ENCODE data around the gene RPP25L. TPM values are rescaled to one million over a fixed set of nuclear protein-coding genes. Genes with fewer than 3 reads are reported as not detected.

Gene RPP25L
- total and polyA plus RNA-seq, 9 of the 15 experiments (the other 6 are each of a cell fraction or from before 2014, with no cell fraction given), result 16.3 to 43.7 (median 29.0) TPM

- Histone ChIP-seq H3K9me1 (ENCODE audit: control insufficient read depth, insufficient read depth, low read length) (no peaks in the 10 kb centered on the region), H3K9ac (ENCODE audit: insufficient read depth in 1 of 2, low read depth in 2 of 2, low read length in 2 of 2) (peak within 1 kb of the TSS; percentile 73 to 96), H2AFZ (ENCODE audit: low read depth, low read length) (peak within 1 kb of the TSS; percentile 92), H3K36me3 (ENCODE audit: control insufficient read depth, insufficient read depth, low read length) (peaks cover 14% of the 10 kb centered on the region; the same call in 1 of the 3 replicates), H3K9me3 (replicated peaks; ENCODE audit: control insufficient read depth, insufficient read depth, low read depth, low read length) (no peaks in the 10 kb centered on the region), H3K27ac (ENCODE audit: extremely low read depth, low read depth, low read length) (peak within 1 kb of the TSS; percentile 65), H3K4me1 (replicated peaks in 1 of 2; ENCODE audit: control insufficient read depth in 2 of 2, insufficient read depth in 2 of 2, low read length in 2 of 2) (peaks cover 5 to 23% of the 10 kb centered on the region in 2 experiments; a peak in 4 of 5 replicates), H4K20me1 (replicated peaks; ENCODE audit: control insufficient read depth, insufficient read depth, low read length) (0 out of 2 replicates have a peak, but pooled peaks cover 4% of the 10 kb centered on the region), H3K4me2 (ENCODE audit: insufficient read depth, low read length) (peak within 1 kb of the TSS; percentile 82), H3K27me3 (ENCODE audit: control insufficient read depth in 2 of 2, insufficient read depth in 2 of 2, low read length in 2 of 2) (no peaks in the 10 kb centered on the region), H3K4me3 (peak within 1 kb of the TSS; percentile 54), H3K79me2 (ENCODE audit: control insufficient read depth, insufficient read depth, low read length) (peaks cover 18% of the 10 kb centered on the region)
- DNase-seq (ENCODE audit: extremely low read depth in 1 of 4, low spot score in 3 of 4) (peak; percentile 78 to 88 (median 82)), ATAC-seq (peak; percentile 92), FAIRE-seq (peak; percentile 44)
- intact Hi-C loops (cut with micrococcal nuclease), result no loop called here
- ChIA-PET POLR2A (interaction anchor here (0.8 to 1.7 kb wide), 3 partner anchors 9 to 14 kb away, joined by 4 to 7 read pairs (median 6); partner anchors contain the start of gene GALT), CTCF (ENCODE audit: low intra/inter-chr PET ratio) (no interaction called here)
- in situ Hi-C loops (cut with MboI), result no loop called here
- no TSS peak for BruUV-seq (replicated peaks)
- 13% methylated on average over 51 of the region's 74 CpGs for WGBS (ENCODE audit: insufficient coverage, low coverage, missing lambda C conversion rate)
- TF ChIP-seq CEBPG (CRISPR knock-in tag; IDR thresholded peaks at IDR 0.05) (no peak), CEBPG (tag; conservative IDR thresholded peaks at IDR 0.05 in 1 of 2, IDR thresholded peaks at IDR 0.05 in 1 of 2) (no peak), ZNF740 (CRISPR knock-in tag; IDR thresholded peaks at IDR 0.05) (no peak), ZNF740 (tag; IDR thresholded peaks at IDR 0.05) (no peak), SMARCE1 (IDR thresholded peaks at IDR 0.05) (no peak), NFE2 (IDR thresholded peaks at IDR 0.05; ENCODE audit: low read depth) (no peak), CHD2 (IDR thresholded peaks at IDR 0.05; ENCODE audit: low read depth, low read length) (no peak), ZNF395 (CRISPR knock-in tag; IDR thresholded peaks at IDR 0.05) (no peak), ZKSCAN1 (IDR thresholded peaks at IDR 0.05; ENCODE audit: low read depth, low read length) (no peak), MAFG (tag; conservative IDR thresholded peaks at IDR 0.05) (no peak), ZNF584 (CRISPR knock-in tag; IDR thresholded peaks at IDR 0.05; ENCODE audit: low read depth) (no peak), RERE (CRISPR knock-in tag; IDR thresholded peaks at IDR 0.05; ENCODE audit: borderline replicate concordance) (no peak), NONO (IDR thresholded peaks at IDR 0.05; ENCODE audit: low read depth in 2 of 2, low read length in 1 of 2) (peak; percentile 31 to 95; a peak in 3 of 4 replicates), ZNF764 (CRISPR knock-in tag; IDR thresholded peaks at IDR 0.05; ENCODE audit: low read depth) (no peak)
These were observed 25.6 kb upstream of the RPP25L start, which contains the start of gene SIGMAR1 for GRCh38 chr9:34637356-34638137. TSS of gene SIGMAR1 (minus strand) at chr9:34637787. CDS start at chr9:34637697, 90 bp downstream.

Measured in K562 (cell line).